SK-N-MC (cell line): ENCODE measurements around the gene MYO7A.

ENCODE experiments used
- EZH2 ChIP-seq: fragments of 200-600 bp; sonication (generic); IDR thresholded peaks from one replicate; pipeline ENCODE4 v1.6.1; 2017; ENCODE audit warnings: antibody characterized with exemption
- POLR2AphosphoS5 ChIP-seq: IDR thresholded peaks from 2 replicates; pipeline ENCODE4 v1.6.1; 2012; ENCODE audit warnings: mild to moderate bottlenecking, low read depth, low read length, borderline replicate concordance

DNA sequence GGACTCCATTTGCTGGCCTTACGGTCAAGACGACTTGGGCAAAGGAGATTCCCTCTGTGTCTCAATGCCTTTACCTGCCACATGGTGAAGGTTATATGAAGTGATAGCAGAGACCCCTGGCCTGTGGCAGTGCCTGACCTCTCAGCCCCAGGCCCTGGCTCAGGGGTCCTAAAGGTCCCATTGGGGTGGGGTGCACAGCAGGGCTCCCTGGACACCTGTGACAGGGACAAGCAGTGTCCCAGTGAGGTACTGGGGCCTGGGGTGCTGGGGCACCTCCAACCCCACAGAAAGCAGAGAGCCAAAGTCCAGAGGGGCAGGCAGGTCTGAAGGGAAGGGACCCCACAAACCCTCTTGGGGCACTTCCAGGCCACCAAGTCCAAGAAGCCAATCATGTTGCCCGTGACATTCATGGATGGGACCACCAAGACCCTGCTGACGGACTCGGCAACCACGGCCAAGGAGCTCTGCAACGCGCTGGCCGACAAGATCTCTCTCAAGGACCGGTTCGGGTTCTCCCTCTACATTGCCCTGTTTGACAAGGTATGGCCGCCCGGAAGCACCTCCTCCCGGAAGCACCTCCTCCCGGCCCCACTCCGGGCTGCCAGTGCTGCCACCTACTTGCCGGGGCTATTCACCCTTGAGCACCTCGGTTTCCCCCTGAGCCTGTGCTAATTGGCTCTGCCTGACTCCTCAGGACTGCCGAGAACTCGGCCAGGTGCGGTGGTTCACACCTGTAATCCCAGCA, 62.5 kb downstream of the MYO7A start:
- TF ChIP-seq EZH2 = no peak
- TF ChIP-seq POLR2AphosphoS5 = no peak
